ENCODE data around the gene NFYC. TPM values are rescaled to one million over a fixed set of nuclear protein-coding genes. Genes with fewer than 3 reads are reported as not detected.

NFYC gene
- polyA plus RNA-seq, 1 of the 3 experiments (the other 2 are of a cell fraction) = 72.4 TPM

- WGBS (ENCODE audit: low lambda C conversion rate) = 80% methylated on average over 2 of the region's 2 CpGs
These were observed 2.9 kb downstream of the NFYC start for GRCh38 chr1:40694353-40694874.

More at GRCh38 chr1:40694353-40694874, 2.9 kb downstream of the NFYC start:
- TF ChIP-seq MXI1 (IDR thresholded peaks at IDR 0.05; ENCODE audit: low read depth, low read length) = no peak
- TF ChIP-seq, protein P1, sequence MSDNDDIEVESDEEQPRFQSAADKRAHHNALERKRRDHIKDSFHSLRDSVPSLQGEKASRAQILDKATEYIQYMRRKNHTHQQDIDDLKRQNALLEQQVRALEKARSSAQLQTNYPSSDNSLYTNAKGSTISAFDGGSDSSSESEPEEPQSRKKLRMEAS (IDR thresholded peaks at IDR 0.05; ENCODE audit: low read depth) = no peak
- TF ChIP-seq, protein P2, sequence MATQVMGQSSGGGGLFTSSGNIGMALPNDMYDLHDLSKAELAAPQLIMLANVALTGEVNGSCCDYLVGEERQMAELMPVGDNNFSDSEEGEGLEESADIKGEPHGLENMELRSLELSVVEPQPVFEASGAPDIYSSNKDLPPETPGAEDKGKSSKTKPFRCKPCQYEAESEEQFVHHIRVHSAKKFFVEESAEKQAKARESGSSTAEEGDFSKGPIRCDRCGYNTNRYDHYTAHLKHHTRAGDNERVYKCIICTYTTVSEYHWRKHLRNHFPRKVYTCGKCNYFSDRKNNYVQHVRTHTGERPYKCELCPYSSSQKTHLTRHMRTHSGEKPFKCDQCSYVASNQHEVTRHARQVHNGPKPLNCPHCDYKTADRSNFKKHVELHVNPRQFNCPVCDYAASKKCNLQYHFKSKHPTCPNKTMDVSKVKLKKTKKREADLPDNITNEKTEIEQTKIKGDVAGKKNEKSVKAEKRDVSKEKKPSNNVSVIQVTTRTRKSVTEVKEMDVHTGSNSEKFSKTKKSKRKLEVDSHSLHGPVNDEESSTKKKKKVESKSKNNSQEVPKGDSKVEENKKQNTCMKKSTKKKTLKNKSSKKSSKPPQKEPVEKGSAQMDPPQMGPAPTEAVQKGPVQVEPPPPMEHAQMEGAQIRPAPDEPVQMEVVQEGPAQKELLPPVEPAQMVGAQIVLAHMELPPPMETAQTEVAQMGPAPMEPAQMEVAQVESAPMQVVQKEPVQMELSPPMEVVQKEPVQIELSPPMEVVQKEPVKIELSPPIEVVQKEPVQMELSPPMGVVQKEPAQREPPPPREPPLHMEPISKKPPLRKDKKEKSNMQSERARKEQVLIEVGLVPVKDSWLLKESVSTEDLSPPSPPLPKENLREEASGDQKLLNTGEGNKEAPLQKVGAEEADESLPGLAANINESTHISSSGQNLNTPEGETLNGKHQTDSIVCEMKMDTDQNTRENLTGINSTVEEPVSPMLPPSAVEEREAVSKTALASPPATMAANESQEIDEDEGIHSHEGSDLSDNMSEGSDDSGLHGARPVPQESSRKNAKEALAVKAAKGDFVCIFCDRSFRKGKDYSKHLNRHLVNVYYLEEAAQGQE (IDR thresholded peaks at IDR 0.05; ENCODE audit: low read depth, low read length) = no peak
- no peak for TF ChIP-seq TAF1 (IDR thresholded peaks at IDR 0.05; ENCODE audit: borderline replicate concordance, low read depth, low read length)
- no peak for TF ChIP-seq CTCF (IDR thresholded peaks at IDR 0.05)
- TF ChIP-seq USF2 (IDR thresholded peaks at IDR 0.05; ENCODE audit: borderline replicate concordance, low read depth, low read length) = no peak
- no peak for TF ChIP-seq IRF3 (IDR thresholded peaks at IDR 0.05; ENCODE audit: low read depth, low read length)
- TF ChIP-seq CHD2 (IDR thresholded peaks at IDR 0.05; ENCODE audit: low read length, partially characterized antibody) = no peak
- no peak for TF ChIP-seq RXRA (IDR thresholded peaks at IDR 0.05; ENCODE audit: borderline replicate concordance, low read depth)
- TF ChIP-seq GABPA (IDR thresholded peaks at IDR 0.05; ENCODE audit: low read depth) = no peak
- peaks cover 0 to 1% of the 10 kb centered on the region in 2 experiments for H3K36me3 ChIP-seq (replicated peaks in 1 of 2; ENCODE audit: control insufficient read depth in 1 of 2, insufficient read depth in 2 of 2, low read length in 1 of 2)
- no peak overlapping the region for H3K4me2 ChIP-seq
- ChIA-PET CTCF (interaction anchor here (1.2 to 1.6 kb wide), 4 partner anchors 25 to 258 kb away, joined by 3 to 6 read pairs (median 4); no protein-coding TSS in a partner anchor), POLR2A (no interaction called here)
- H2AFZ ChIP-seq (ENCODE audit: low read depth) = no peak overlapping the region
- no peaks in the 10 kb centered on the region for H3K9me3 ChIP-seq
- peaks cover 12% of the 10 kb centered on the region for H3F3A ChIP-seq (replicated peaks; ENCODE audit: insufficient read depth)
- H3K9me2 ChIP-seq = no peaks in the 10 kb centered on the region
- H3K4me1 ChIP-seq (ENCODE audit: control insufficient read depth in 1 of 2, insufficient read depth in 2 of 2, low read depth in 1 of 2, low read length in 1 of 2) = peaks cover 17 to 21% of the 10 kb centered on the region in 2 experiments; a peak in 3 of 4 replicates
- 0 out of 2 replicates have a peak, but pooled peaks cover 3% of the 10 kb centered on the region for H4K20me1 ChIP-seq (ENCODE audit: insufficient read depth)
- H3K9ac ChIP-seq = no peak overlapping the region
- no peak for DNase-seq
- H3K27me3 ChIP-seq (ENCODE audit: insufficient read depth) = no peaks in the 10 kb centered on the region
- H3K4me3 ChIP-seq (ENCODE audit: low read depth in 2 of 2, low read length in 1 of 2) = no peak overlapping the region
- no peak overlapping the region for H3K27ac ChIP-seq (ENCODE audit: low read depth in 2 of 2, low read length in 1 of 2)
- peaks cover 93% of the 10 kb centered on the region for H3K79me2 ChIP-seq (ENCODE audit: insufficient read depth)

Measured in SK-N-SH (cell line).